Measurements from ENCODE around the gene SPATS2L.

DNA sequence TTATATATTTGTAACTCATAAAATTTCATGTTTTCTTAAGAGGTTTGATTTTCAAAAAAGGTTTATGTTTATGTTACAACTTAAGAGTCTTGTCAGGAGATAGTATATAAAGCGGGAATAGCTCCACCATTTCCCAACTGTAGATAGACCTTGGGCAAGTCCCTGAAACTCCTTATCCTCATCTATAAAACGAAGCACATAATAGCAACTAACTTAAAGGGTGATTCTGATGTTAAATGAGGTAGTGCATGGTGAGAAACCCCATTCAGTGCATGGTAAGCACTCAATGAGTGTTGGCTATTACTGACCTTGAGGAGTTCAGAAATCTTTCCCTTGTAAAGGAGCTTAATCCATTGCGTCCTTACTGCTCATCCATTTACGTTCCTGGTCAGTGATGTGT is 169.3 kb downstream of the SPATS2L start:
- TF ChIP-seq, protein P1, sequence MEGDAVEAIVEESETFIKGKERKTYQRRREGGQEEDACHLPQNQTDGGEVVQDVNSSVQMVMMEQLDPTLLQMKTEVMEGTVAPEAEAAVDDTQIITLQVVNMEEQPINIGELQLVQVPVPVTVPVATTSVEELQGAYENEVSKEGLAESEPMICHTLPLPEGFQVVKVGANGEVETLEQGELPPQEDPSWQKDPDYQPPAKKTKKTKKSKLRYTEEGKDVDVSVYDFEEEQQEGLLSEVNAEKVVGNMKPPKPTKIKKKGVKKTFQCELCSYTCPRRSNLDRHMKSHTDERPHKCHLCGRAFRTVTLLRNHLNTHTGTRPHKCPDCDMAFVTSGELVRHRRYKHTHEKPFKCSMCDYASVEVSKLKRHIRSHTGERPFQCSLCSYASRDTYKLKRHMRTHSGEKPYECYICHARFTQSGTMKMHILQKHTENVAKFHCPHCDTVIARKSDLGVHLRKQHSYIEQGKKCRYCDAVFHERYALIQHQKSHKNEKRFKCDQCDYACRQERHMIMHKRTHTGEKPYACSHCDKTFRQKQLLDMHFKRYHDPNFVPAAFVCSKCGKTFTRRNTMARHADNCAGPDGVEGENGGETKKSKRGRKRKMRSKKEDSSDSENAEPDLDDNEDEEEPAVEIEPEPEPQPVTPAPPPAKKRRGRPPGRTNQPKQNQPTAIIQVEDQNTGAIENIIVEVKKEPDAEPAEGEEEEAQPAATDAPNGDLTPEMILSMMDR (IDR thresholded peaks at IDR 0.05) = no peak
- TF ChIP-seq POLR2A (IDR thresholded peaks at IDR 0.05) = no peak
- TF ChIP-seq POLR2AphosphoS5 (IDR thresholded peaks at IDR 0.05) = no peak

Measured in breast epithelium (tissue), 3 donors.